Endothelial cell of umbilical vein (primary cell): ENCODE data around the gene GPR108.

Experiments used
- CTCF ChIP-seq, 2 donors: IDR thresholded peaks; 1 replicate in 1 of 2; 2 replicates in 1 of 2; pipeline ENCODE4 v1.5.1; 2011; ENCODE audit warnings: low read length in 2 of 2, mild to moderate bottlenecking in 2 of 2, moderate library complexity in 2 of 2, control low read depth in 1 of 2, inconsistent platforms in 1 of 2, low read depth in 1 of 2; ENCODE audit not compliant: insufficient read depth in 1 of 2; ENCODE audit errors: extremely low read depth in 1 of 2
- EZH2 ChIP-seq: IDR thresholded peaks from 2 replicates; pipeline ENCODE4 v1.6.1; 2012; ENCODE audit warnings: borderline replicate concordance, low read depth, mild to moderate bottlenecking, moderate library complexity, low read length, inconsistent platforms; ENCODE audit not compliant: severe bottlenecking
- POLR2A ChIP-seq: IDR thresholded peaks from 2 replicates; pipeline ENCODE4 v1.6.1; 2012; ENCODE audit warnings: low read depth, mild to moderate bottlenecking, control low read depth, low read length

GRCh38 chr19:6743066-6743465 lies 5.7 kb upstream of the GPR108 start:
- TF ChIP-seq POLR2A = no peak
- no peak for TF ChIP-seq CTCF (IDR thresholded peaks at IDR 0.05; ENCODE audit: extremely low read depth in 1 of 2, insufficient read depth in 1 of 2, low read depth in 1 of 2, low read length in 2 of 2)
- TF ChIP-seq EZH2 = no peak
